HepG2 (cell line): Measurements from ENCODE around the gene ITGA2. TPM values are rescaled to one million over a fixed set of nuclear protein-coding genes. Genes with fewer than 3 reads are reported as not detected.

ENCODE experiments used
- BCL3 ChIP-seq: sonication (generic); formaldehyde crosslinking; IDR thresholded peaks from 2 replicates; pipeline ENCODE4 v1.5.1; 2020; ENCODE audit warnings: mild to moderate bottlenecking, missing genetic modification reagents, moderate library complexity
- BHLHE40 ChIP-seq: IDR thresholded peaks from 2 replicates; pipeline ENCODE4 v1.6.1; 2011; ENCODE audit warnings: low read length, improper control_type of control experiment
- BRCA1 ChIP-seq: sonication (generic); formaldehyde crosslinking; IDR thresholded peaks from 2 replicates; pipeline ENCODE4 v1.4.0; 2020; ENCODE audit warnings: missing genetic modification reagents
- CEBPG ChIP-seq: IDR thresholded peaks from 2 replicates; pipeline ENCODE4 v1.6.1; 2016
- CENPX ChIP-seq: sonication (generic); formaldehyde crosslinking; IDR thresholded peaks from 2 replicates; pipeline ENCODE4 v1.9.0; 2021; ENCODE audit warnings: mild to moderate bottlenecking, missing genetic modification reagents, moderate library complexity
- EP300 ChIP-seq, 3 experiments: sonication (generic) in 1 of 3; formaldehyde crosslinking in 1 of 3; IDR thresholded peaks; 2 replicates each; pipeline versions ENCODE4 v1.5.1 to v1.6.1; 2011 to 2020; ENCODE audit warnings: low read depth in 2 of 3, low read length in 2 of 3, borderline replicate concordance in 1 of 3, improper control_type of control experiment in 1 of 3, mild to moderate bottlenecking in 1 of 3, missing genetic modification reagents in 1 of 3, moderate library complexity in 1 of 3
- ETV6 ChIP-seq: sonication (generic); formaldehyde crosslinking; conservative IDR thresholded peaks from 2 replicates; pipeline ENCODE4 v1.4.0; 2020; ENCODE audit warnings: missing genetic modification reagents
- GFI1 ChIP-seq: sonication (generic); formaldehyde crosslinking; IDR thresholded peaks from 2 replicates; pipeline ENCODE4 v1.5.0; 2020; ENCODE audit warnings: missing genetic modification reagents, mild to moderate bottlenecking, borderline replicate concordance
- GMEB2 ChIP-seq: IDR thresholded peaks from 2 replicates; pipeline ENCODE4 v1.6.1; 2016; ENCODE audit warnings: missing biosample characterization, missing genetic modification reagents, low read depth
- HBP1 ChIP-seq: IDR thresholded peaks from 2 replicates; pipeline ENCODE4 v1.6.1; 2016; ENCODE audit warnings: low read depth, control low read depth
- JUNB ChIP-seq: sonication (generic); formaldehyde crosslinking; IDR thresholded peaks from 2 replicates; pipeline ENCODE4 v1.8.0; 2022; ENCODE audit warnings: missing genetic modification reagents, mild to moderate bottlenecking, borderline replicate concordance
- JUND ChIP-seq: sonication (generic); formaldehyde crosslinking; IDR thresholded peaks from 2 replicates; pipeline ENCODE4 v1.8.0; 2022; ENCODE audit warnings: mild to moderate bottlenecking, missing genetic modification reagents
- KDM5B ChIP-seq: sonication (generic); formaldehyde crosslinking; IDR thresholded peaks from 2 replicates; pipeline ENCODE4 v1.4.0; 2020; ENCODE audit warnings: missing genetic modification reagents, mild to moderate bottlenecking, borderline replicate concordance
- MED13 ChIP-seq: sonication (generic); formaldehyde crosslinking; IDR thresholded peaks from 2 replicates; pipeline ENCODE4 v1.5.0; 2020; ENCODE audit warnings: missing genetic modification reagents
- NCOR1 ChIP-seq: fragments of 200-600 bp; sonication (generic); IDR thresholded peaks from 2 replicates; pipeline ENCODE4 v1.7.0; 2017; ENCODE audit warnings: antibody characterized with exemption, low read length, borderline replicate concordance
- NR2F6 ChIP-seq, 2 experiments: IDR thresholded peaks; 2 replicates each; pipeline ENCODE4 v1.6.1; 2016; ENCODE audit warnings: antibody characterized with exemption in 1 of 2, mild to moderate bottlenecking in 1 of 2
- PCBP2 ChIP-seq: fragments of 200-400 bp; formaldehyde crosslinking; optimal IDR thresholded peaks from 2 replicates; pipeline ENCODE3; 2018; ENCODE audit warnings: low read length, low read depth; ENCODE audit not compliant: poor library complexity, severe bottlenecking
- TCF12 ChIP-seq, 2 experiments: fragments of 450-650 bp in 1 of 2; sonication (generic) in 1 of 2; formaldehyde crosslinking in 1 of 2; IDR thresholded peaks; 2 replicates each; pipeline versions ENCODE4 v1.6.1 to v1.8.0; 2017 to 2022; ENCODE audit warnings: antibody characterized with exemption in 1 of 2, mild to moderate bottlenecking in 1 of 2, missing genetic modification reagents in 1 of 2, moderate library complexity in 1 of 2
- TEAD3 ChIP-seq: optimal IDR thresholded peaks from 2 replicates; pipeline ENCODE3; 2016; ENCODE audit warnings: borderline replicate concordance
- UBTF ChIP-seq: sonication (generic); formaldehyde crosslinking; IDR thresholded peaks from 2 replicates; pipeline ENCODE4 v1.4.0; 2020; ENCODE audit warnings: mild to moderate bottlenecking, missing genetic modification reagents
- ZFY ChIP-seq: sonication (generic); formaldehyde crosslinking; IDR thresholded peaks from 2 replicates; pipeline ENCODE4 v1.4.0; 2020; ENCODE audit warnings: missing genetic modification reagents
- ZNF362 ChIP-seq: sonication (generic); formaldehyde crosslinking; IDR thresholded peaks from 2 replicates; pipeline ENCODE4 v1.4.0; 2020; ENCODE audit warnings: missing genetic modification reagents, mild to moderate bottlenecking, borderline replicate concordance
- ZNF552 ChIP-seq: sonication (generic); formaldehyde crosslinking; IDR thresholded peaks from 2 replicates; pipeline ENCODE4 v1.9.0; 2022; ENCODE audit warnings: missing genetic modification reagents, mild to moderate bottlenecking, borderline replicate concordance
- polyA plus RNA-seq, 8 experiments: library from polyadenylated mRNA; depleted of rRNA in 3 of 8; stranded (reverse) in 7 of 8; unstranded in 1 of 8; fragments of >200 nt; fragmentation: Illumina TruSeq in 4 of 8; extraction: Trizol in 4 of 8; gene quantifications; 2 replicates each; pipeline versions ENCODE4 v1.2.1 to v1.2.3, GENCODE V29; 2011 to 2016; ENCODE audit warnings: low read depth in 4 of 8, missing spikeins in 1 of 8, mixed read lengths in 1 of 8; ENCODE audit not compliant: insufficient read depth in 1 of 8
- total RNA-seq, 5 experiments: library from RNA; depleted of rRNA; stranded (reverse); fragments of >200 nt; fragmentation: Illumina TruSeq; extraction: Trizol; gene quantifications; 2 replicates each; pipeline ENCODE4 v1.2.3, GENCODE V29; 2016; ENCODE audit warnings: low read depth in 1 of 5

Gene ITGA2
- total and polyA plus RNA-seq, 2 of the 13 experiments (the other 11 are each of a cell fraction or from before 2014, with no cell fraction given), result 15.8 to 58.3 TPM

GRCh38 chr5:53001541-53001940, 12.4 kb downstream of the ITGA2 start (continued):
- no peak for TF ChIP-seq KDM5B (CRISPR knock-in tag)
- TF ChIP-seq EP300 (IDR thresholded peaks at IDR 0.05; ENCODE audit: low read depth in 2 of 2, low read length in 2 of 2), result peak; percentile 29 to 74; a peak in 3 of 4 replicates
- TF ChIP-seq EP300 (CRISPR knock-in tag; IDR thresholded peaks at IDR 0.05; ENCODE audit: borderline replicate concordance), result no peak; the same call in 1 of the 2 replicates
- no peak for TF ChIP-seq GFI1
- no peak for TF ChIP-seq TCF12 (IDR thresholded peaks at IDR 0.05)
- 0 out of 2 replicates have a peak, but pooled peaks have one; percentile 29 for TF ChIP-seq TCF12 (CRISPR knock-in tag; IDR thresholded peaks at IDR 0.05)
- peak; percentile 64 for TF ChIP-seq CEBPG (CRISPR knock-in tag)
- peak; percentile 93 for TF ChIP-seq NR2F6 (IDR thresholded peaks at IDR 0.05)
- peak; percentile 91 for TF ChIP-seq NR2F6 (CRISPR knock-in tag; IDR thresholded peaks at IDR 0.05)
- peak; percentile 44; the same call in 1 of the 2 replicates for TF ChIP-seq BHLHE40
- peak; percentile 96 for TF ChIP-seq ZNF362 (CRISPR knock-in tag)
- TF ChIP-seq MED13, result no peak
- TF ChIP-seq NCOR1, result peak; percentile 75; the same call in 1 of the 2 replicates
- no peak for TF ChIP-seq ZFY (CRISPR knock-in tag)
- no peak for TF ChIP-seq UBTF (CRISPR knock-in tag)
- TF ChIP-seq HBP1 (CRISPR knock-in tag), result 0 out of 2 replicates have a peak, but pooled peaks have one; percentile 29
- no peak for TF ChIP-seq PCBP2
- no peak for TF ChIP-seq BRCA1 (CRISPR knock-in tag)
- peak; percentile 87 for TF ChIP-seq TEAD3
- TF ChIP-seq JUNB, result no peak
- no peak for TF ChIP-seq ETV6 (CRISPR knock-in tag)
- no peak for TF ChIP-seq GMEB2 (CRISPR knock-in tag)
- TF ChIP-seq BCL3 (CRISPR knock-in tag), result no peak
- TF ChIP-seq JUND, result no peak
- no peak for TF ChIP-seq CENPX (CRISPR knock-in tag)
- TF ChIP-seq ZNF552 (CRISPR knock-in tag), result no peak
